ENCODE results near the gene CPO.

Gene CPO

GRCh38 chr2:207014424-207014823 lies 75.1 kb downstream of the CPO start:
- DNase-seq (ENCODE audit: low spot score): peak; percentile 21
- POLR2A ChIA-PET (ENCODE audit: low non-redundant PET): no interaction called here
- CTCF ChIA-PET: no interaction called here
- H3K27ac ChIP-seq: no peak overlapping the region
- TF ChIP-seq, protein P1, sequence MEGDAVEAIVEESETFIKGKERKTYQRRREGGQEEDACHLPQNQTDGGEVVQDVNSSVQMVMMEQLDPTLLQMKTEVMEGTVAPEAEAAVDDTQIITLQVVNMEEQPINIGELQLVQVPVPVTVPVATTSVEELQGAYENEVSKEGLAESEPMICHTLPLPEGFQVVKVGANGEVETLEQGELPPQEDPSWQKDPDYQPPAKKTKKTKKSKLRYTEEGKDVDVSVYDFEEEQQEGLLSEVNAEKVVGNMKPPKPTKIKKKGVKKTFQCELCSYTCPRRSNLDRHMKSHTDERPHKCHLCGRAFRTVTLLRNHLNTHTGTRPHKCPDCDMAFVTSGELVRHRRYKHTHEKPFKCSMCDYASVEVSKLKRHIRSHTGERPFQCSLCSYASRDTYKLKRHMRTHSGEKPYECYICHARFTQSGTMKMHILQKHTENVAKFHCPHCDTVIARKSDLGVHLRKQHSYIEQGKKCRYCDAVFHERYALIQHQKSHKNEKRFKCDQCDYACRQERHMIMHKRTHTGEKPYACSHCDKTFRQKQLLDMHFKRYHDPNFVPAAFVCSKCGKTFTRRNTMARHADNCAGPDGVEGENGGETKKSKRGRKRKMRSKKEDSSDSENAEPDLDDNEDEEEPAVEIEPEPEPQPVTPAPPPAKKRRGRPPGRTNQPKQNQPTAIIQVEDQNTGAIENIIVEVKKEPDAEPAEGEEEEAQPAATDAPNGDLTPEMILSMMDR (conservative IDR thresholded peaks at IDR 0.05; ENCODE audit: low read depth): no peak

GRCh38 chr2:207015901-207016300 lies 76.6 kb downstream of the CPO start:
- CTCF ChIA-PET: interaction anchor here (1.2 kb wide), 1 partner anchor 23 kb away, joined by 3 read pairs; no protein-coding TSS in a partner anchor
- TF ChIP-seq, protein P1 (conservative IDR thresholded peaks at IDR 0.05; ENCODE audit: low read depth): no peak
- no peak overlapping the region for H3K27ac ChIP-seq
- DNase-seq (ENCODE audit: low spot score): no peak
- POLR2A ChIA-PET (ENCODE audit: low non-redundant PET): no interaction called here
